Measurements from ENCODE around the gene FOXL2NB.

FOXL2NB gene

GRCh38 chr3:138933068-138933668 is 13.8 kb upstream of the FOXL2NB start:
- no peak for DNase-seq

GRCh38 chr3:138933981-138934691 is 12.9 kb upstream of the FOXL2NB start:
- no peak for DNase-seq

- DNase-seq: no peak
Measured at GRCh38 chr3:138935505-138935862, 11.5 kb upstream of the FOXL2NB start.

- peak; percentile 72 to 76 for DNase-seq
Measured at GRCh38 chr3:138935863-138936740, 10.9 kb upstream of the FOXL2NB start.

- no peak for DNase-seq
Measured at GRCh38 chr3:138936741-138937689, 10.0 kb upstream of the FOXL2NB start.

GRCh38 chr3:138937690-138938055 is 9.3 kb upstream of the FOXL2NB start:
- DNase-seq: no peak

- DNase-seq: no peak
Measured at GRCh38 chr3:138938056-138938876, 8.8 kb upstream of the FOXL2NB start.

GRCh38 chr3:138938877-138939560 is 8.0 kb upstream of the FOXL2NB start:
- DNase-seq: no peak

- DNase-seq: no peak
Measured at GRCh38 chr3:138939561-138940241, 7.3 kb upstream of the FOXL2NB start.

- no peak for DNase-seq
Measured at GRCh38 chr3:138940446-138940845, 6.6 kb upstream of the FOXL2NB start.

GRCh38 chr3:138941259-138941885 is 5.6 kb upstream of the FOXL2NB start:
- DNase-seq: no peak

GRCh38 chr3:138942271-138942670 is 4.7 kb upstream of the FOXL2NB start:
- no peak for DNase-seq

- no peak for DNase-seq
Measured at GRCh38 chr3:138942861-138943623, 4.0 kb upstream of the FOXL2NB start.

GRCh38 chr3:138943724-138944653 is 3.0 kb upstream of the FOXL2NB start:
- DNase-seq: no peak

GRCh38 chr3:138944654-138944928 is 2.4 kb upstream of the FOXL2NB start:
- no peak for DNase-seq

GRCh38 chr3:138944929-138945708 is 1.9 kb upstream of the FOXL2NB start:
- no peak for DNase-seq
